GM12874 (cell line): ENCODE measurements around the gene CFAP119.

Experiments
- TF ChIP-seq, protein P1 (sequence below): IDR thresholded peaks from 2 replicates; pipeline ENCODE4 v1.5.1; 2011; ENCODE audit warnings: low read depth, mild to moderate bottlenecking, control low read depth, low read length, moderate library complexity; ENCODE audit not compliant: insufficient read depth

The CFAP119 gene

DNA sequence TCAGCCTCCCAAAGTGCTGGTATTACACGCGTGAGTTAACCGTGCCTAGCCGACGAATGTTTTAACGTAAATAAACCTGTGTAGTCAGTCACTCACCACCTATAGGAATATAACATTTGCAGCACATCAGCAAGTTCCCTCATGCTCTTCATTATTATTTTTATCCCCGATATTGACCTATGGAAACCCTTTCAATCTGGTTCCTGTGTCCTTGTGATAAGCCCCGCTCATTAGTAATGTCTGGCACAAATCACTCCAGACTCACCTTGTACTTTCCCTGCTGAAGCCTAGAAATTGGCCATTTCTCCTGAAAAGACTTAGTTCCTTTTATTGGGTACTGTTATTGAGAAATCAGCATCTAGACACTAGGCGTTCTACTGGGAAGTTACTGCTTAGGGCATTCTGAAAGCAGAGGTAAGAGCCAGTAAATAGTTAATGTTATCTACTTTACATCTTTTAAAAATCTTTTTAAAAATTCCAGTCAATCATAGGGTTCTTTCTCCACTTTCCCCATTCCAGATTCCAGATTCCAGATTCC, 15.2 kb downstream of the CFAP119 start:
- TF ChIP-seq, protein P1, sequence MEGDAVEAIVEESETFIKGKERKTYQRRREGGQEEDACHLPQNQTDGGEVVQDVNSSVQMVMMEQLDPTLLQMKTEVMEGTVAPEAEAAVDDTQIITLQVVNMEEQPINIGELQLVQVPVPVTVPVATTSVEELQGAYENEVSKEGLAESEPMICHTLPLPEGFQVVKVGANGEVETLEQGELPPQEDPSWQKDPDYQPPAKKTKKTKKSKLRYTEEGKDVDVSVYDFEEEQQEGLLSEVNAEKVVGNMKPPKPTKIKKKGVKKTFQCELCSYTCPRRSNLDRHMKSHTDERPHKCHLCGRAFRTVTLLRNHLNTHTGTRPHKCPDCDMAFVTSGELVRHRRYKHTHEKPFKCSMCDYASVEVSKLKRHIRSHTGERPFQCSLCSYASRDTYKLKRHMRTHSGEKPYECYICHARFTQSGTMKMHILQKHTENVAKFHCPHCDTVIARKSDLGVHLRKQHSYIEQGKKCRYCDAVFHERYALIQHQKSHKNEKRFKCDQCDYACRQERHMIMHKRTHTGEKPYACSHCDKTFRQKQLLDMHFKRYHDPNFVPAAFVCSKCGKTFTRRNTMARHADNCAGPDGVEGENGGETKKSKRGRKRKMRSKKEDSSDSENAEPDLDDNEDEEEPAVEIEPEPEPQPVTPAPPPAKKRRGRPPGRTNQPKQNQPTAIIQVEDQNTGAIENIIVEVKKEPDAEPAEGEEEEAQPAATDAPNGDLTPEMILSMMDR: no peak

DNA sequence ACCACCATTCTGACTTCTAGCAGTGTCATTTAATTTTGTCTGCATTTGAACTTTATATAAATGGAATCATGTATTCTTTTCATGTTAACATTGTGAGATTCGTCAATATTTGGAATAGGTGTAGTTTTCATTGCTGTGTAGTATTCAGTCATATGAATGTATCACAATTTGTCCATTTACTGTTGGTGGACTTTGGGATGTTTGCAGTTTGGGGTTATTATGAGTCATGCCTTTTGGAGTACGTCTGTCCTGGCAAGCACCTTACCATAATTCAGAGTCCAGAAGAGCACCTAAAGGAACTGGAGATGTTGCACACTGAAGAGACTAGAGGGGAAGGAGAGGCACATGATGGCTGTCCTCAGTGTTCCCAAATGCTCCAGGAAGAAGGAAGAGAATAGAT, 16.8 kb downstream of the CFAP119 start:
- TF ChIP-seq, protein P1: no peak

DNA sequence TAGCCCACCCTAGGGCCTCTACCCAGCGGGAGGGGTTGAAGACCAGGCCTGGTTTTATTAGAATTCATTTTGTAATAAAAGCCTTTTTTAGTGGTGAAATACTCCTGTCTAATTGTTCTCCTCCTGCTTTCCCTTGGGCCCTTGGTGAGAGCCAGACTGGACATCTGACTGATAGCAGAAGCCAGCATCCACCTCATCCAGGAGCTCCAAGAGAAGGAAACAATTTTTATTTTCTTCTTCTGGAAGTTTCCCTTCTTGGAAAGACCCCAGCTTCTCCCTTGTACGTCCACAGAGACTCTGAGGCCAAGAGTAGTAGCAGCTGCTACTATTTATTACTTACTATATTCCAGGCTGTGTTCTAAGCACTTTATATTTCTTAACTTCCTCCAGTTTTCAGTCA, 17.7 kb downstream of the CFAP119 start:
- TF ChIP-seq, protein P1: no peak

DNA sequence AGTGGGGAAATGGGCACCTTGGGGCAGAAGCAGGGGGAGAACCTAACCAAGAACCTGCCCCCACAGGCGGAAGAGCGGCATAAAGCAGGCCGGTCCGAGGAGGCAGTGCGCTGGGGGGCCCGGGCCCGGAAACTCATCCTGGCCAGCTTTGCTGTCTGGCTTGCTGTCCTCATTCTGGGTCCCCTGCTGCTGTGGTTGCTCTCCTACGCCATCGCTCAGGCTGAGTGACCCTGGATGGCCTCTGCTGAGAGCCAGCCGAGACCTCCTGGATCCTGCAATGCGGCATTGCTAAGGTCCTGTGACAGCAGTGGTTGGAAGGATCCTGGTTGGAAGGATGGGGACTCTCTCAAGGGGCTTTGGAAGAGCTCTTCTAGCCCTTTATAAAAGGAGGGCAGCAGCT, 18.1 kb downstream of the CFAP119 start:
- TF ChIP-seq, protein P1: no peak

DNA sequence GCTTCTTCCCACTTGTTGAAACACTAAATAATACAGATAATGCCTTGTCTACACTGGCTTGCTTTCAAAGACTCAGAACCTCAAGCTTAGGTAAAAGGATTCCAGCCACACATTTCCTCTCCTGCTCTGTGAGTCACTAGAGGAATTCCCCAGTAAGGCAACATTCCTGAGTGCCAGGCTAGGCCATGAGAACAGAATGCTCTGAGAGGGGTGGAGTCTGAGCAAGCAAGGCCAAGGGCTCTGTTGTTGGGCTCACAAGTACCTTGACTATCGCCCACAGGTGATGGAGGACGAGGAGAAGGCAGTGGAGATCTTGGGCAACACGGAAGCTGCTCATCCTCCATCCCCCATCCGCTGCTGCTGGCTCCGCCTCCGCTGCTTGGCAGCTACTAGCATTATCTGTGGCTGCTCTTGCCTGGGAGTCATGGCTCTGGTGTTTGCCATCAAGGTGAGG, 20.4 kb downstream of the CFAP119 start:
- TF ChIP-seq, protein P1: no peak

DNA sequence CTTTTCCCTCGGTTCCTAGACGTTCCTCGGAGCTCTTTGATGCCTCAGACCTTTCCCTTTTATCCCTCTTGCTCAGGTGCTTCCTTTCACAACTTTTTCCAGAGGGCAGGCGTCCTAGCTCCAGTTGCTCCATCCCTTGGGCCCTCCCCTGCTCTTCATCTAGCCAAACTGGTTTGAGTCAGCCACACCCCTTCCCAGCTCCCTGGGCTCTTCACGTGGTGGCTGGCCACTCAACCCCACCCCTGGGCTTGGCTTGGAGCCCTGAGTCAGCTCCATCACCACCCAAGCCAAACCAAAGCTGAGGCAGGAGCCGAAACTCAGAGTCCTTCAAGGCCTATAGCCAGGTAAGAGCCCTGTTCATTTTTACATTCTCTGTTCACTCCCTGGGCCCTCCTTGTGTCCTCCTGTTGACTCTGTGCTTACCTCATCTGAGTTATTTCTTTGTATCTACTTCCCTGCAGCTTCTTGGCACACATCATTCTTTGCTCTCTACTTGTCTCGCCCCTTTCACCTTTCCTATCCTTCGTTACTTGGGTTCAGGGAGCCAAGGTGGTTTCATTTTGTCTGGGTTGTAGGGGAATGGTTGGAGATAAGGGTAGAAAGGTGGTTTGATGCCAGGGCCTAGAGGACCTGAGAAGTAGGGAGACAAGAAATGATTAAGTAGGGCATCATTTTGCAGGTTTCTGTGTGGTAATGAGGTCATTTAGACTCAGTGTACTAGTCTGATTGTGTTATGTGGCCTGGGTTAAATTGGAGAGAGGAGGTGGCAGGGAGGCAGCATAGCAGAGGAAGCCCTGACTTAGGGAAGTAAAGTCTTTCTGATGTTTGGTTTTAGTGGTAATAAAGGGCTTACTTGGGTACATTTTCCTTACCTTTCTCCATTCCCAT, 21.3 kb downstream of the CFAP119 start:
- TF ChIP-seq, protein P1: no peak

DNA sequence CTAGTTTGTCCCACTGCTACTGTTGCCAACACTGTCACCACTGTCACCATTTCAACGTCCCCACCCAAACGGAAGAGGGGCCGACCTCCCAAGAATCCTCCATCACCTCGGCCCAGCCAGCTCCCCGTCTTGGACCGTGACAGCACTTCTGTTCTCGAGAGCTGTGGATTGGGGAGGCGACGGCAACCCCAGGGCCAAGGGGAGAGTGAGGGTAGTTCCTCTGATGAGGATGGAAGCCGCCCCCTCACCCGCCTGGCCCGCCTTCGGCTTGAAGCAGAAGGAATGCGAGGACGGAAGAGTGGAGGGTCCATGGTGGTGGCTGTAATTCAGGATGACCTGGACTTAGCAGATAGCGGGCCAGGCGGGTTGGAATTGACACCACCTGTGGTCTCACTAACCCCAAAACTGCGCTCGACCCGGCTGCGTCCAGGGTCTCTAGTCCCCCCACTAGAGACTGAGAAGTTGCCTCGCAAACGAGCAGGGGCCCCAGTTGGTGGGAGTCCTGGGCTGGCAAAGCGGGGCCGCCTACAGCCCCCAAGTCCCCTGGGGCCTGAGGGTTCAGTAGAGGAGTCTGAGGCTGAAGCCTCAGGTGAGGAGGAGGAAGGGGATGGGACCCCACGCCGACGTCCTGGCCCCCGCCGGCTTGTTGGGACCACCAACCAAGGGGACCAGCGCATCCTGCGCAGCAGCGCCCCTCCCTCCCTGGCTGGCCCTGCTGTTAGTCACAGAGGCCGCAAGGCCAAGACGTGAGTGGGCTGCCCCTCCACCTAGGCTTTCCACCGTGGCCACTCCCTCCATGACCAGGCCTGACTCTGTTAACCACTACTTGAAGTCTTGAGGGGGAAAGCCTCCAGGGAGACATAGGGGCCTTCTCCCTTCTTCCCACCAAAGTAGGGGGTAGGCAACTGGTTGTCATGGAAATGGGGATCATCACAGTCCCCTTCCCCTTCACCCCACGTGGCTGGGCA, 22.6 kb downstream of the CFAP119 start:
- TF ChIP-seq, protein P1: no peak
